ENCODE data around the gene USPL1. TPM values are rescaled to one million over a fixed set of nuclear protein-coding genes. Genes with fewer than 3 reads are reported as not detected.
A peak's percentile ranks its signal among the peaks of the same experiment; 100 is the strongest.

The USPL1 gene
- total RNA-seq, 4 donors from 2014 or later: 8.4 to 19.1 (median 10.6) TPM

GRCh38 chr13:30673669-30674521 is 56.2 kb downstream of the USPL1 start:
- no peaks in the 10 kb centered on the region for H3K36me3 ChIP-seq
- WGBS, 2 donors: 0 to 1% methylated on average over 13 to 22 of the region's 72 CpGs
- peak overlapping the region; percentile 73 to 91 (median 80) for H3K27ac ChIP-seq
- H3K9me3 ChIP-seq: no peaks in the 10 kb centered on the region
- H3K4me1 ChIP-seq: peaks cover 0 to 17% (median 3%) of the 10 kb centered on the region in 3 donors
- TF ChIP-seq POLR2A (IDR thresholded peaks at IDR 0.05) (peak in 2 of 4 donors; percentile 7 to 32), CTCF (IDR thresholded peaks at IDR 0.05) (peak; percentile 45 to 66 (median 62))
- no peaks in the 10 kb centered on the region for H3K27me3 ChIP-seq
- intact Hi-C loops (cut with DNase I): loop anchor here (10.0 kb wide), 1 partner anchor 131 kb away; no protein-coding TSS in a partner anchor
- H3K4me3 ChIP-seq: peak overlapping the region; percentile 50 to 71 (median 62)
- DNase-seq: peak; percentile 42

GRCh38 chr13:30675717-30676116 is 58.0 kb downstream of the USPL1 start:
- intact Hi-C loops (cut with DNase I): loop anchor here (10.0 kb wide), 1 partner anchor 129 kb away; no protein-coding TSS in a partner anchor

GRCh38 chr13:30676672-30677071 is 59.0 kb downstream of the USPL1 start:
- intact Hi-C loops (cut with DNase I): loop anchor here (10.0 kb wide), 1 partner anchor 128 kb away; no protein-coding TSS in a partner anchor
- TF ChIP-seq CTCF (IDR thresholded peaks at IDR 0.05) (peak in 2 of 6 experiments; percentile 6 to 28), POLR2A (IDR thresholded peaks at IDR 0.05) (no peak)
- no peaks in the 10 kb centered on the region for H3K9me3 ChIP-seq
- no peak overlapping the region for H3K4me3 ChIP-seq
- no peaks in the 10 kb centered on the region for H3K27me3 ChIP-seq
- DNase-seq: no peak
- H3K27ac ChIP-seq: no peak overlapping the region
- H3K4me1 ChIP-seq: peaks cover 0 to 17% (median 3%) of the 10 kb centered on the region in 3 donors
- 61 to 65% methylated on average over 3 of the region's 3 CpGs for WGBS, 2 donors
- no peaks in the 10 kb centered on the region for H3K36me3 ChIP-seq

More at GRCh38 chr13:30675717-30676116, 58.0 kb downstream of the USPL1 start:
- Histone ChIP-seq H3K4me3 (no peak overlapping the region), H3K36me3 (no peaks in the 10 kb centered on the region), H3K9me3 (no peaks in the 10 kb centered on the region), H3K4me1 (peaks cover 0 to 17% (median 3%) of the 10 kb centered on the region in 3 donors), H3K27ac (no peak overlapping the region), H3K27me3 (no peaks in the 10 kb centered on the region)
- 51 to 66% methylated on average over 3 of the region's 3 CpGs for WGBS, 2 donors
- TF ChIP-seq CTCF (IDR thresholded peaks at IDR 0.05) (no peak), POLR2A (IDR thresholded peaks at IDR 0.05) (no peak)
- no peak for DNase-seq

- H3K9me3 ChIP-seq: no peaks in the 10 kb centered on the region
- TF ChIP-seq POLR2A (IDR thresholded peaks at IDR 0.05) (no peak), CTCF (IDR thresholded peaks at IDR 0.05) (peak in 5 of 6 experiments; percentile 36 to 63 (median 50))
- no peak for DNase-seq
- intact Hi-C loops (cut with DNase I): loop anchor here (10.0 kb wide), 1 partner anchor 125 kb away; no protein-coding TSS in a partner anchor
- H3K27me3 ChIP-seq: no peaks in the 10 kb centered on the region
- WGBS, 2 donors: 26 to 38% methylated on average over 9 of the region's 9 CpGs
- no peak overlapping the region for H3K4me3 ChIP-seq
- H3K36me3 ChIP-seq: no peaks in the 10 kb centered on the region
- H3K4me1 ChIP-seq: no peaks in the 10 kb centered on the region
- H3K27ac ChIP-seq: no peak overlapping the region
Measured at GRCh38 chr13:30679483-30680330, 62.0 kb downstream of the USPL1 start.

Data from esophagus squamous epithelium (tissue), 5 donors.